ENCODE results near the gene GRK7.

The GRK7 gene

DNA sequence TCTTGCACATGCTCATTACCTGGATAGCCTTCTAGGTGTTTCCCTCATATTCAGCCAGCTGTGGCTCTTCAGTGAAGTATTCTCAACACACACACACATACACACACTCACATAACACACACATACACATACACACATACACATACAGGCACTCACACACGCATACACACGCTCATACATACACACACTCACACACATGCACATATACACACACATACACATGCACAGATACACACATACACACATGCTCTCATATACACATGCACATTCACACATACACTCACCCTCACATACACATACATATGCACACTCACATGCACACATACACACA, 41.2 kb downstream of the GRK7 start:
- TF ChIP-seq, protein P1, sequence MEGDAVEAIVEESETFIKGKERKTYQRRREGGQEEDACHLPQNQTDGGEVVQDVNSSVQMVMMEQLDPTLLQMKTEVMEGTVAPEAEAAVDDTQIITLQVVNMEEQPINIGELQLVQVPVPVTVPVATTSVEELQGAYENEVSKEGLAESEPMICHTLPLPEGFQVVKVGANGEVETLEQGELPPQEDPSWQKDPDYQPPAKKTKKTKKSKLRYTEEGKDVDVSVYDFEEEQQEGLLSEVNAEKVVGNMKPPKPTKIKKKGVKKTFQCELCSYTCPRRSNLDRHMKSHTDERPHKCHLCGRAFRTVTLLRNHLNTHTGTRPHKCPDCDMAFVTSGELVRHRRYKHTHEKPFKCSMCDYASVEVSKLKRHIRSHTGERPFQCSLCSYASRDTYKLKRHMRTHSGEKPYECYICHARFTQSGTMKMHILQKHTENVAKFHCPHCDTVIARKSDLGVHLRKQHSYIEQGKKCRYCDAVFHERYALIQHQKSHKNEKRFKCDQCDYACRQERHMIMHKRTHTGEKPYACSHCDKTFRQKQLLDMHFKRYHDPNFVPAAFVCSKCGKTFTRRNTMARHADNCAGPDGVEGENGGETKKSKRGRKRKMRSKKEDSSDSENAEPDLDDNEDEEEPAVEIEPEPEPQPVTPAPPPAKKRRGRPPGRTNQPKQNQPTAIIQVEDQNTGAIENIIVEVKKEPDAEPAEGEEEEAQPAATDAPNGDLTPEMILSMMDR (IDR thresholded peaks at IDR 0.05; ENCODE audit: control insufficient read depth, insufficient read depth, low read depth, low read length, missing control alignments) = no peak
- DNase-seq (ENCODE audit: low read depth) = no peak

DNA sequence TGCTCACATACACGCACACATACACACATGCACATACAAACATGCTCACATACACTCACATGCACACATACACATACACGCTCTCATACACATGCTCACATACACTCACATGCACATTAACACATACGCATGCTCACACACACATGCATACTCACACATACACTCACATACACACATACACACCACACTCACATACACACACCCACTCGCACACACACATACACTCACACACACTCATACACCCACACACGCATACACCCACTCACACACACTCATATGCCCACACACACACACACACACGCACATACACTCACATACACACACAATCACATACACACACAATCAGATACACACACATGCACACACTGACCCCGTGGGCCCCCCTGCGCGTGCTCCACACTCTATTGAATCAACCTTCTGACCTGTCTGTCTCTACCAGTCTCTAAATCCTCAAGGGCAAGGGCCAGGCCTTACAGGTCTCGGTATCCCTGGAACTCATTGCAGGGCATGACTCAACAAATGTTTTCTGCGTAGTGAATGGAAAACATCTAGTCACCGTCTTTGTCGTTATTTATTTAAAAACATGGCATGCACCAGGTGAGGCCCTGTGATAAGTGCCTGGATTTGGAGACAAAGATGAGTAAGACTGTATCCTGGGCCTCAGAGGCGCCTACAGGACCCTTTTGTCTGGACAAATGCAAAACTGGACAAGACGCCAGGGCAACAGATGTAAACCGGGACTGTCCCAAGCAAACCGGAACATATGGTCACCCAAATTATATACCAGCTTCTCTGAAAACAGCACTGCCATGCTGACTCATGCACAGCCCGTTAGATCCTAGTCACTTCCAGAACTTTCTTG, 41.8 kb downstream of the GRK7 start:
- TF ChIP-seq, protein P1 (IDR thresholded peaks at IDR 0.05; ENCODE audit: control insufficient read depth, insufficient read depth, low read depth, low read length, missing control alignments) = no peak
- no peak for DNase-seq (ENCODE audit: low read depth)
- no peak overlapping the region for H3K4me3 ChIP-seq (ENCODE audit: control insufficient read depth, low read depth, low read length)

More for the DNA sequence above, 41.2 kb downstream of the GRK7 start:
- no peak overlapping the region for H3K4me3 ChIP-seq (ENCODE audit: control insufficient read depth, low read depth, low read length)

DNA sequence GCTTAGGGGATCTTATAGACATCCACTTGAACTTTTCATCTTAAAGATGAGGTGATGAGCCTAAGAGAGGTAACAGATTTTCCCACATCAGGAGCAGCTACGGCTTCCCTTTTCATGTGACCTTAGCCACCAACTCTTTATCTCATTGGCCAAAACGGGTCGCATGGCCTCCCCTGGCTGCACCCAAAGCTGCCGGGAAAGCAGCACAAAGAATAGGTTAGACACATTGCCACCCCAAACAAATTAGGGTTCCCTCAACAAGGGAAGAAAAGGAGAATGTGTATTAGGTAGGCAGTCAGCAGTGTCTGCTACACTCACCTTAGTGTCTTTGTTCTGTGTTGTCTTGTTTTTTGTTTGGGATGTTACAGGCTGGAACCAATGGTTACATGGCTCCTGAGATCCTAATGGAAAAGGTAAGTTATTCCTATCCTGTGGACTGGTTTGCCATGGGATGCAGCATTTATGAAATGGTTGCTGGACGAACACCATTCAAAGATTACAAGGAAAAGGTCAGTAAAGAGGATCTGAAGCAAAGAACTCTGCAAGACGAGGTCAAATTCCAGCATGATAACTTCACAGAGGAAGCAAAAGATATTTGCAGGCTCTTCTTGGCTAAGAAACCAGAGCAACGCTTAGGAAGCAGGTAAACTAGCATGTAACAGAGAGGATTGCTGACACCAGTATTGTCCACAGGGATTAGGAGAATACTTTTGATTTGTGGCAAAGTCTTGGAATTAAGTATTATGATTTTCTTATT, 44.2 kb downstream of the GRK7 start:
- no peak overlapping the region for H3K4me3 ChIP-seq (ENCODE audit: control insufficient read depth, low read depth, low read length)
- TF ChIP-seq, protein P1 (IDR thresholded peaks at IDR 0.05; ENCODE audit: control insufficient read depth, insufficient read depth, low read depth, low read length, missing control alignments) = no peak
- no peak for DNase-seq (ENCODE audit: low read depth)

DNA sequence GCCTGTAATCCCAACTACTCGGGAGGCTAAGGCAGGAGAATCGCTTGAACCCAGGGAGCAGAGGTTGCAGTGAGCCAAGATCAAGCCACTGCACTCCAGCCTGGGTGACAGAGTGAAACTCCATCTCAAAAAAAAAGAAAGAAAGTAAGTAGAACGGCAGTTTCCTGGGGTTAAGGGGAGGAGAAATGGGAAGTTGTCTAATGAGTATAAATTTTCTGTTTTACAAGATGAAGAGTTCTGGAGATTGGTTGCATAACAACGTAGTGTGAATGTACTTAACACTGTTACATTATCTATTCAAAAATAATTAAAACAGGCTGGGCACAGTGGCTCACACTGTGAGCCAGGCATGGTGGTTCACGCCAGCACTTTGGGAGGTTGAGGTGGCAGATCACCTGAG, 45.4 kb downstream of the GRK7 start:
- no peak overlapping the region for H3K4me3 ChIP-seq (ENCODE audit: control insufficient read depth, low read depth, low read length)
- no peak for DNase-seq (ENCODE audit: low read depth)

DNA sequence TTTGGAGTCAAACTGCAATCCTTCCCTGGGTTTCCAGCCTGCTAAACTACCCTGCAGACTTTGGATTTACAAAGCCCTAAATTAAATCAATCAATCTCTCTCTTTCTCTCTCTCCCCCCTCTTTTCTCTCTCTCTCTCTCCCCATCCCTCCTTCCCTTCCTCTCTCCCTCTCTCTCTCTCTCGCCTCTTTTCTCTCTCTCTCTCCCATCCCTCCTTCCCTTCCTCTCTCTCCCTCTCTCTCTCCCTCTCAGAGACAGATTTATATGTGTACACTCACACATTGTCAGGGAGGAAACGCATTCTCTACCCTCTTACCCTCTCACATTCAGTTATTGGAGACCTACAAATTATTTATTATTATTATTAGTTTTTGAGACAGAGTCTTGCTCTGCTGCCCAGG, 47.0 kb downstream of the GRK7 start:
- no peak overlapping the region for H3K4me3 ChIP-seq (ENCODE audit: control insufficient read depth, low read depth, low read length)
- TF ChIP-seq, protein P1 (IDR thresholded peaks at IDR 0.05; ENCODE audit: control insufficient read depth, insufficient read depth, low read depth, low read length, missing control alignments) = no peak
- DNase-seq (ENCODE audit: low read depth) = no peak

More for the DNA sequence above, 45.4 kb downstream of the GRK7 start:
- TF ChIP-seq, protein P1 (IDR thresholded peaks at IDR 0.05; ENCODE audit: control insufficient read depth, insufficient read depth, low read depth, low read length, missing control alignments) = no peak

DNA sequence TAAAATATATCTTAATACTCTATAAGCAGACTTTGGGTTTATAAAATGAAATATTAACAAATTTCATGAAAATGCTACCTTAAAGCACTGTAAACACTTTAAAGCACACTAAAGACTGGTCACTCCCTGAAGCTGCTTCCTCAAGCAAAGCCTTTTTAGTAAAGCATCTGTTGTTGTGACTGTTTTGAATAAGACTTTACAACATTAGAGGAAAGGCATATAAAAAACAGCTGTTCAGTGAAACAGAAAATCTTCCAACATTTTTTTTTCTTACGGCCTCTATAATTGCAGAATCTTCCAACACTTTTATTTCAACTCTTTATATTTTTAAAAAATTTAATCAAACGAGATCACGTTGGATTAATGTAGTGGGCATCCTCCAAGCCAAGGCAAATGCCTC, 48.1 kb downstream of the GRK7 start:
- no peak for DNase-seq (ENCODE audit: low read depth)
- H3K4me3 ChIP-seq (ENCODE audit: control insufficient read depth, low read depth, low read length) = no peak overlapping the region
- TF ChIP-seq, protein P1 (IDR thresholded peaks at IDR 0.05; ENCODE audit: control insufficient read depth, insufficient read depth, low read depth, low read length, missing control alignments) = no peak

All from AG09309 (cell line).